ENCODE measurements around the gene GLRA3. TPM values are rescaled to one million over a fixed set of nuclear protein-coding genes. Genes with fewer than 3 reads are reported as not detected.

GLRA3 gene
- total and polyA plus RNA-seq, 10 of the 15 experiments (the other 5 are each of a cell fraction or from before 2014, with no cell fraction given), result not detected

GRCh38 chr4:174640146-174640545 is 188.9 kb downstream of the GLRA3 start (continued):
- no peak for TF ChIP-seq SKIL (IDR thresholded peaks at IDR 0.05; ENCODE audit: low read depth, poor library complexity, severe bottlenecking)
- no peak for TF ChIP-seq RCOR1 (conservative IDR thresholded peaks at IDR 0.05; ENCODE audit: low read depth, low read length)

GRCh38 chr4:174635732-174636131 is 193.3 kb downstream of the GLRA3 start:
- in situ Hi-C loops (cut with MboI) (loop anchor here (10.0 kb wide), 1 partner anchor 271 kb away; no protein-coding TSS in a partner anchor), intact Hi-C loops (cut with micrococcal nuclease; ENCODE audit: unreplicated experiment) (no loop called here)
- TF ChIP-seq SKIL (IDR thresholded peaks at IDR 0.05; ENCODE audit: low read depth, poor library complexity, severe bottlenecking), result no peak
- TF ChIP-seq HDAC2 (IDR thresholded peaks at IDR 0.05), result no peak
- no peak for TF ChIP-seq SMARCA5 (IDR thresholded peaks at IDR 0.05)
- DNase-seq (ENCODE audit: low read depth, low spot score) (no peak), ATAC-seq (no peak), FAIRE-seq (no peak)
- Histone ChIP-seq H3K4me1 (ENCODE audit: control insufficient read depth, insufficient read depth, low read length) (no peaks in the 10 kb centered on the region), H3K36me3 (ENCODE audit: control insufficient read depth in 2 of 2, insufficient read depth in 2 of 2, low read length in 1 of 2) (no peaks in the 10 kb centered on the region), H3K27me3 (replicated peaks in 1 of 2; ENCODE audit: control insufficient read depth in 2 of 2, insufficient read depth in 2 of 2, low read length in 1 of 2) (no peaks in the 10 kb centered on the region), H4K20me1 (ENCODE audit: control insufficient read depth, insufficient read depth) (no peaks in the 10 kb centered on the region), H3K4me2 (ENCODE audit: control insufficient read depth, insufficient read depth) (no peak overlapping the region), H3K4me3 (no peak overlapping the region), H3K79me2 (ENCODE audit: control insufficient read depth, insufficient read depth, low read length) (no peaks in the 10 kb centered on the region), H3K27ac (ENCODE audit: control insufficient read depth, insufficient read depth) (no peak overlapping the region), H2AFZ (ENCODE audit: control insufficient read depth, low read depth, low read length) (no peak overlapping the region), H3K9ac (ENCODE audit: control insufficient read depth, insufficient read depth, low read length) (no peak overlapping the region), H3K9me3 (replicated peaks; ENCODE audit: control insufficient read depth, insufficient read depth, low read length) (no peaks in the 10 kb centered on the region)
- POLR2A ChIA-PET, result no interaction called here
- WGBS (ENCODE audit: insufficient coverage, insufficient replicate concordance, low lambda C conversion rate, missing lambda C conversion rate), result 73% methylated on average over 1 of the region's 1 CpG
- CTCF ChIA-PET, result interaction anchor here (1.2 kb wide), 1 partner anchor 128 kb away, joined by 3 read pairs; no protein-coding TSS in a partner anchor
- RAD21 ChIA-PET (ENCODE audit: unreplicated experiment), result no interaction called here
- SMC1A ChIA-PET (ENCODE audit: uncharacterized antibody, unreplicated experiment), result no interaction called here
- BruUV-seq (replicated peaks), result no TSS peak
